HG02678 (cell line): ENCODE results near the gene S100A9.

ENCODE experiments used
- ATAC-seq: cut with Tn5 transposase; IDR thresholded peaks from one replicate; pipeline ENCODE4 v1.9.1; 2021; ENCODE audit warnings: mild to moderate bottlenecking, moderate library complexity; ENCODE audit not compliant: unreplicated experiment

The S100A9 gene

DNA sequence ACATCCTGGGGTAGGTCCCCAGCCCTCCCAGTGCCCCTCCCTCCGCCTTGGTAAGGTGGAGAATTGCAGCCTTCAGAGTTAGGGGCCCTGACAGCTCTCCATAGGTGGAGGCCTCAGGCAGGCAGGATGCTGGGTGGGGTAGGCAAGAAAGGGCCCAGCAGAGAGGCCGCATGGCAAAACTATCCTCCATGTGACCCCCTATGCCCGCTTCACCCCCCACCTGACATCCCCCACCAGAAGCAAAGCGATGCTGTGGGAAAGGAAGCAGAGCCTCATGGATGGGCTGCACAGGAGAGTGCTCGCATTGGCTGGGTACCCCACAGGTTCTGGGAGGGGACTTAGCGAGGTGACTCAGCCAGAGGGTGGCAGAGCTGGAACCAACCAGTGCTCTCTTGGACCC lies 1.6 kb downstream of the S100A9 start:
- ATAC-seq, result no peak

DNA sequence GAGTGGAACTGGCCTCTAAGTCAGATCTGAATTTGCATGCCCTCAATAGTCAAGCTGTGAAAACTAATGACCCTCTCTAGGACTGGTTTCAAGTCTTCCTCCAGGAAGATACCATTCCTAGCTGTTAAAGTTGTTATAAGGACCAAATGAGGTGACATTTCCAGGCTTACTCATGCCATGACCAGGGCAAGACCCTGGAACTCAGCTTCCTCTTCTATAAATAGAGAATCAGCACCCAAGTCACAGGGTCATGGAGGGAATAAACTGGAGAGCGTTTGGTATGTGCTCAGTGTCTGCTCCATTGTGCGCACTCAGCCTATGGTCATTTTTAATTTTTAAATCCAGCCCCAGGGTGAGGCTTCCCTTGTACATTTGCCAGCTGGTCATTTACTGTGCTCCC lies 2.5 kb downstream of the S100A9 start:
- ATAC-seq, result no peak

DNA sequence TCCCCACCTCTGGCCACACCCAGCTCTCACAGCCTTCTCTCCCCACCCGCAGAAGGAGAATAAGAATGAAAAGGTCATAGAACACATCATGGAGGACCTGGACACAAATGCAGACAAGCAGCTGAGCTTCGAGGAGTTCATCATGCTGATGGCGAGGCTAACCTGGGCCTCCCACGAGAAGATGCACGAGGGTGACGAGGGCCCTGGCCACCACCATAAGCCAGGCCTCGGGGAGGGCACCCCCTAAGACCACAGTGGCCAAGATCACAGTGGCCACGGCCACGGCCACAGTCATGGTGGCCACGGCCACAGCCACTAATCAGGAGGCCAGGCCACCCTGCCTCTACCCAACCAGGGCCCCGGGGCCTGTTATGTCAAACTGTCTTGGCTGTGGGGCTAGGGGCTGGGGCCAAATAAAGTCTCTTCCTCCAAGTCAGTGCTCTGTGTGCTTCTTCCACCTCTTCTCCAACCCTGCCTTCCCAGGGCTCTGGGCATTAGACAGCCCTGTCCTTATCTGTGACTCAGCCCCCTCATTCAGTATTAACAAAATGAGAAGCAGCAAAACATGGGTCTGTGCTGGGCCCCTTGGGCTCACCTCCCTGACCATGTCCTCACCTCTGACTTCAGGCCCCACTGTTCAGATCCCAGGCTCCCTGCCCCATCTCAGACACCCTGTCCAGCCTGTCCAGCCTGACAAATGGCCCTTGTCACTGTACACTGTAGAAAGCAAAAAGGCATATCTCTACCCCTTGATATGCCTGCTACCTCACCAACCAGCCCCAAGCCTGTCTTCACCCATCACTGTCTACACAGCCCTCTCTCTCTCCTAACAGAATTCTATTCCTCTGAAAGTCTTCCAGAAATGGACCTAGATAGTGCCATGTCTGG lies 3.2 kb downstream of the S100A9 start:
- no peak for ATAC-seq

DNA sequence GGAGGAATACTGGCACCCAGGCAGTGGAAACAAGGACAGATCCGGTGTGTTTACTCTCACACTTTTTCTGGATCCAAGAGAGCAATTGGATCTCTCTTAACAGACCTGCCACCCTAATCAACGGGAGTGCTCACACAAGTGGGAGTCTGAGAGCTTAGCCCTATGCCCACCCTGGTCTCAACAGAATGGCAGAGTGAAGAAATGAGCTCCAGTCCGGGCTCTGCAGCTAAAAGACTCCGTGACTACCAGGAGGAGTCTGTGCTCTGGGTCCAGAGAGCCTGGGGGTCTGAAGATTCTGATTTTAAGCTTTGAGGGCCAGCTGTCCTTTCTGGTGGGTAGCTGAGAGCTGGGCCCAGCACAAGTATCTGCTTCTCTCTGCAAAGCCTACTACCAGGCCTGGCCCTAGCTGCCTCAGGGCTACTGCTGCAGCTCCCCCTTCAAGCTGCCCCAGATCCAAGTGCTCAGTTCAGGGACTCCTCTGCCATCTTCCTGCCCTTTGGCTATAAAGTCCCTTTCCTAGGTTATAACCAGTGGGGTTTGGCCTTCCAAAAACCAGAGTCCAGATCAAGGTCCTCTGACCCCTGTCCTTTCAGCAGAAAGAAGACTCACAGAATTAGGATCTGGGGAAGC lies 3.9 kb downstream of the S100A9 start:
- ATAC-seq, result no peak

DNA sequence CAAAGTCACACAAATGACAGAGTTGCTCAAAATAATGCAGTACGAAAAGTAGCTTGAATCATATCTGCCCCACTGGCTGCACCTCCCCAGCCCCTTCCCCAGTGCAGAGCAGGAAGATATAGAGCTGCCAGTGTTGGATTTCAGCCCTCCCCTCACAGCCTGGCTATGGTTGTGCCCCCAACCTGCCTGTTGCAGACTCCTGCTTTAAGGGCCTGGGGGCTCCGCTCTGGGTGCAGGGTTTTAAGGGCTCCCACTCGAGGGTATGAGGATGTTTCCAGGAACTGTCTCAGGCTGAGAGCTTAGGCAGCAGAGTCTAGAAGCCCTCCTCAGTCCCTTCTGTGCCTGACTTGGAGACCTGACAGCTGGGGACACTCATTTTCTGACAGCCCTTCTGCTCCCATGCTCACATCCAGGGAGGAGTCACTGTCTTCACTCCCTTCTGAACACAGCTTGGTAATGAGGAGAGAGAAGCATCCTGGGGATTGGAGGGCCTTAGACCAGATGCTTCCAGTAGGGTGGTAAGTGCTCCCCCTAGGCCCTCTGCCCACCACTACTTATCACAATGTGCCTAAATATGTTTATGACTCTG lies 4.6 kb downstream of the S100A9 start:
- no peak for ATAC-seq

DNA sequence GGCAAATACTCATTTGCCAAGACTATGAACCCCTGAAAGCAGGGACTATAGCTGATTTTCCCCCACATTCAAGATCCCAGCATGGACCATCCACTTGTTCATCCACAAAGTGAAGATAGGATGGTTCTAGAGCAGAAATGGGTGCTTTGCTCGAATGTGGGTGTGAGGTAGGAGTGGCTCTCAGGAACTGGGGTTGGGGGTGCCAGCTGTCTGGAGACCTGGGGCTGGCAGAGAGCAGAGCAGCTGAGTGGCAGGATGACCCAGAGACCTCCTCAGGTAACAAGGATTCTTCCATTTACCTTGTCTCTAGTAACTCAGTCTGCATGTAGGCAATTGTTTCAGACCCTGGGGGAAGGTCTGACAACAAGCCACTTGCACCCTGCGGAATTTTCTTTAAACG lies 6.0 kb downstream of the S100A9 start:
- no peak for ATAC-seq

DNA sequence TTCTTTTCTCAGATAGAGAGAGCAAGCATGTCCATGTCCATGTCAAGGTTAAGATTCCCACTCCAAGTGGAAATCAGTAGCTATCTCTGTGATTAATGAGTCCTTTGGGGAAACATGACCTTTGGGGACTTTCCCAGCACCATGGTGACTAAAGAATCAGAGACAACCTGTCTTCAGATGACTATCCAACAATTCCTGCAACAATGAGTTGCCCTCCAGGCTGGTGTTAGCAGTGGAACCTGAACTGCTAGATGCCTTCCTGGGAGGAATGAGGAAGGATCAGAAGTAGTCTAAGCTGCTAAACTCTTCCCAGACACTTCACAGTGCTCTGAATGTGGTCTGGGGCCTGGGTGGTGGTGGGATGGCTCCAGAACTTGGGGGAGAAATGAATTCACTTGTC lies 6.5 kb downstream of the S100A9 start:
- no peak for ATAC-seq

DNA sequence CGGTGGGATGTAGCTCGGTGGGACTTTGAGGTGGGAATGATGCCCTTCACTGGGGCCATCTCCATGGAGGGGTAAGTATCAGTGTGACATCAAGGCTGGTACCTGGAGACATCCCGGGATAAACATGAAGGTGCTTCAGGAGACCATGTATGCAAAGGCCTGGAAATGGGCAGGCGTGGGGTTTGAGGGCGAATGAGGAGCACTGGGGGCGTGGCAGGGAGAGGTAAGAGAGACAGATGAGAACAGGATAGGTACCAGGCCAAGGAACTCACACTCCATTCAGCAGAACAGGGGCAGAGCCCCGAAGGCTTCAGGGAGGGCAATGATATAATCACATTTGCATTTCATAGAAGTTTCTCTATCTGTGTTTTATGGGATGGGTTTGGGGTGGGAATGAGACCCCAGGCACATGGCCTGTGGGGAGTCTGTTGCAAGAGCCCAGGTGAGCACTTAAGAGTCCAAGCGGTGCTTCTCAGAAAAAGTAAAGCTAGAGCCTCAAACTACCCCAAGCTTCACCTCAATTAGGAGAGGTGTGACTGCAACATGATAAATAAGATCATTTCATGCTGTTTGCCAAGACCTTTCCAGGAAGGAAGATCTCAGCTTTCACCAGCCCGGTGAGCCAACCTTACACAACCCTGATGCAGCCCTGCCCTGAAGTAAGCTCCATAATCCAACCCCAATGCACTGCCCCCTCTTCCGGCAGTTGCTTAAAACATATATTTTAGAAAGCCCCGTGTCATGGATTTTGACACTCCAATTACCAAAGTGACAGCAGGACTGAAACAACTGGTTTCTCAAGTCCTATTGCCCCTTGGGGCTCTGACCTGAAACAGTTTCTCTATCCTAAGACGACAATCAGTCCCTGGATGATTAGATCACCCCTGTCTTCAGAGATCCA lies 7.4 kb downstream of the S100A9 start:
- ATAC-seq, result no peak

DNA sequence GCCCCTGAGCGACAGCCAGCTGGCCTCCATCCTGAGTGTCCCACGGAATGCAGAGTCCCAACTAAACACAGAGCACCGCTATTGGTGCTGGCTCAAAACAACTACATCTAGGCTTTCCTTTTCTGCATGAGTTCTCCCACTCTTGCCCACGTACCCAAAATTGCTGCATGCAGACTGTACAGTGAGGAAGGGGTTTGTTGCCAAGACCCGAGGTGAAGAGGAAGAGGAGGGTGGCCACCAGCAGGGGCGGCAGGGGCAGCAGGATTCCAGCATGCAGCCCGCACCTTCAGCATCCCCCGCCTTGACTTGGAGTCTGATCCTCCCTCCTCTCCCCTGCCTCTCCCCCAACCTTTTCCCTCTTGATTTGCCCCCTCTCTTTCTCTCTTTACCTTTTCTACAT lies 8.0 kb downstream of the S100A9 start:
- no peak for ATAC-seq

DNA sequence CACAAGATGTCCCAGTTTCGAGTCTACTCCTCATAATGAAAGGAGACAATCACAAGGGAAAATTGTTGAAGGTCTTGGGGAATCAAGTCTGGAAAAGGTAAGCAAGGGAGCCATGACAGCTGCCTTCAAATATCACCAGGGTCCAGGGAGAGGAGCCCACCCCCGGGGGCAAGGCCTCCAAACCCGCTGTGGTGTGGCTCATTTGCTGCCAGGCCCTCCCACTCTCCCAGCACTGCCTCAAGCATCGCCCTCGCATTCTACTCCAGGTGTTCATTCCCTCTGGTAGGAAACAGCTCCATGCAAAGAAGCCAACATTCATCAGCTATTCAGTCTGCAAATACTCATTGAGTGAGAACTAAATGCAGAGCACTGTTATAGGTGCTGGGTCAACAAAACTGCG lies 8.6 kb downstream of the S100A9 start:
- ATAC-seq, result no peak

DNA sequence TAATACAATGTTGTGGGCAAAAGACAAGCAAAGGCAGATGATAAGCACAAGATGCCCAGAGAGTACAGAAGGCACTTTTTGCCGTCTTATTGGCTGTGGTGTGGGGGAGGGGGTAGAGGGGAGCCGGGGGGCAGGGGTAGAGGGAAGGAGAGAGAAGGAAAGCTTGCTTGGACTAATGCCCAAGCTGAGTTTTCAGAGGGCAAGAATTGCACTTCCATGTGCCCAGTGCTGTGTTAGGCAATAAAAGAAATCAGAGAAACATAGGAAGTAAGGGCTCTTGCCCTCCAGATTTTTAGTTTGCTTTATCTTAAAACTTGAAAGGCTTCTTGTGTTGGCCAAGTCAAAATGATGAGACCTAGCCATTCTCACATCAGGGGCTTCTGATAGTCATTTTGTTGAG lies 9.4 kb downstream of the S100A9 start:
- no peak for ATAC-seq

DNA sequence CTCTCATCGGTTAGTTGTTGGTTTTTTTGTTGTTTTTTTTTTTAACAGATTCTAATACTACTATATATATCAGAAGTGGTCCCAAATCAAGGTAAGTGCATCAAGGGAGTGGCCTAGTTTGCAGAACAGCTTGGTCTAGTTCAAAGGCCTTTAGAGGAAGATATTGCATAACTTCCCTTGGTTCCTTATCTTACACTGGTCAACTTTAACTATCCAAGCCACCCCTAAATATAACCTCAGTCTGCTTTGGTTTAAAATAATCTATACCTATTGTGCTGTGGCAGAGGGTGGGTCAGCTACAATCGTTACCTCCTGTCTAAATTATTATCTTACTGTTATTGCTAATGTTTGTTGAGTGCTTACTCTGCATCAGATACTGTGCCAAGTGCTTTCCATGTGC lies 10.8 kb downstream of the S100A9 start:
- ATAC-seq, result no peak

DNA sequence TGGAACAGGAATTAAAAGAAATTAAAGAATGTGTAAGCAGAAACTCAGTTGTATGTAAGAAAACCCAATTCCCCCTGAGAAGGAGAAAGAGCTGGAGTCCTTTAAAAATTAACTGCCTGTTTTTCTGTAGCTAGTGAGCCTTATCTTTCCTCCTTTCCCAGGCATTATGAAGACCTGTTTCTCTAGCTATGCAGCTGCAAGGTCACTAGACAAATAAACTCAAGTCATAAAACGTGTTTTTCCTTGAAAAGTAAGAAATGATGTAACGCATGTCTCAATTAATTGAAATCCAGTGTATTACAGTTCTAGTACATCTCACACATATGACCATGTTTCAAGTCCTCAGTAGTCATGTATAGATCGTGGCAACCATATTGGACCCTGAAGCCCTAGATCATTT lies 12.5 kb downstream of the S100A9 start:
- ATAC-seq, result no peak

DNA sequence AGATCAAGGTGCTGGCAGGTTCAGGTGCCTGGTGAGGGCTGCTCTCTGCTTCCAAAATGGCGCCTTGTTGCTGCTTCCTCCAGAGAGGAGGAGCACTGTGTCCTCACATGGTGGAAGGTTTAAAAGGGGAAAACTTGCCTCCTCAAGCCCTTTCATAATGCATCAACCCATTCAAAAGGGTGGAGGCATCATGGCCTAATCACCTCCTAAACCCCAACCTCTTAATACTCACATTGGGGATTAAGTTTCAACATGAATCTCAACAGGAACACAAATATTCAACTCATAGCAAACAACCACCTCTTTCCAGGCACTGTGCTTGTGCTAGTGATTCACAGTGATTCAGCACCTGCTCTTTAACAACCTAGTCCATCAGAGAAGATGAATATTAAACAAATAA lies 13.6 kb downstream of the S100A9 start:
- no peak for ATAC-seq

DNA sequence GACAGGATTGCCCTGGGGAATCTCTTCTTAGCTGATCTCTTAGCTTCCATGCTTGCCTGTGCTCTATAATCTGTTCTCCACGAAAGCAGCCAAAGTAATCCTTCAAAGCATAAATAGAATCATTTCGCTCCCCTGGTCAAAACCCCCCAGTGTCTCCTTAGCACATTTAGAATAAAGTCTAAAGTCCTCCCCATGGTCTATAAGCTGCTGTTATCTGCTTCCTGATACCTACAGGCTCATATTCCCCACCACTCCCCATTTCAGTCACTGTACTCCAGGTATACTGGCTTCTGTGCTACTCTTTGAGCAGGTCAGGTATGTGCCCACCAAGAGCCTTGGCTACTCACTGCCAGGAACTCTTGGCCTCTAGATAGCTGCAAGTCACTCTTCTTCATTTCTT lies 14.9 kb downstream of the S100A9 start:
- no peak for ATAC-seq

DNA sequence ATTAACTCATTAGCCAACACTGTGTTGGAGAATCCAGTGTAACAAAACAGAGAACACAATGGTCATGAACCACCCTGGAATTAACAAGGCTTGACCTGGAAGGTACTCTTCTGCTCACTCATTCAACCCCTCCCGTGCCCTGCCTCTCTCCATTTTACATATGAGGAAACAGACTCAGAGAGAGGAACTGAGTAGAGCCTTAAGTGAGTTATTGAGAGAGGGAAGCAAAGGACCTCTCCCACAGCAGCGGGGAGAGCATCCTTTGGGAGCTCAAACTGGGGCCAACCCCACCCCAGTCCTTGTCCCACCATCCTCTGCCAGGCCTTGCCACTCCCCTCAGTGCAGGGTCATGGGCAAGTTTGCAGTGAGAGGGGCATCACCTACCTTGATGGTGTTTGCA lies 16.4 kb downstream of the S100A9 start:
- no peak for ATAC-seq

DNA sequence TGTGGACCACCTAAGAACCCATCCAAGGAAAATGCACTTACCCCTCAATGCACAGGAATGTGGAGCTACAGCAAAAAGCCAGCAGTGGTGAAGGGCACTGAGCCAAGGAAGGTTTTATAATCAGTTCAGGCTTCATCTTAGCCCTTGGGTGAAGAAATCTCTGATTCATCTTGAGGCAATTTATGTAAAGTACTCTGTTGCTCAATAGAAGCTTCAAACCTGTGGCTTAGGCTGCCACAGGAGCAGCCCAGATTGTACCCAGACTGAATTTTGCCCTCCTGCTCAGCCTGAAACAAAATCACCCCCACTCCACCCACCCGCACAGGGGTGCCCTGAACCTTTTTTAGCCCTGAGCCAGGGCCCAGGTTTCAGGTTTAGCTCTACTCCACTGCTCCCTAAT lies 17.9 kb downstream of the S100A9 start, which contains the start of gene S100A12:
Gene S100A12, minus strand, starts transcription at position 111 of the 400 bp plus-strand sequence. CDS start 1,029 bp downstream, outside the sequence.
- no peak for ATAC-seq

DNA sequence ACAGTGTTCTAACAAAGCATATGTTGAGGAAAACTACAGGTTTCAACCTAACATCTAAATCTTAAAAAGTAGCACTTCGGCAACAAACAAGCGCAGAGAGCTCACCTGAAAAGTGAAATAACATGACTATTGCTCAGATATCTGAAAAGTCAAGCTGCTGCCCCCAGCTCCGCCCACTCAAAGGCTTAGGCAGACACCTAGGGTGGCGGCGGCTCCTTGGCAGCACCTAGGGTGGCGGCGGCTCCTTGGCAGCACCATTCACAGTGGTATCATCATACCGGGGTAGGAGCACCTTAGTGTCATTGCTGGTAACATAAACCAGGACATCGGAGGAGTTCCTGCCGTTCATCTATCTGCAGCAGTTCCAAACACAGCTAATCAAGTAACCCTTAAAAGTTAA lies 21.9 kb downstream of the S100A9 start:
- ATAC-seq, result no peak

DNA sequence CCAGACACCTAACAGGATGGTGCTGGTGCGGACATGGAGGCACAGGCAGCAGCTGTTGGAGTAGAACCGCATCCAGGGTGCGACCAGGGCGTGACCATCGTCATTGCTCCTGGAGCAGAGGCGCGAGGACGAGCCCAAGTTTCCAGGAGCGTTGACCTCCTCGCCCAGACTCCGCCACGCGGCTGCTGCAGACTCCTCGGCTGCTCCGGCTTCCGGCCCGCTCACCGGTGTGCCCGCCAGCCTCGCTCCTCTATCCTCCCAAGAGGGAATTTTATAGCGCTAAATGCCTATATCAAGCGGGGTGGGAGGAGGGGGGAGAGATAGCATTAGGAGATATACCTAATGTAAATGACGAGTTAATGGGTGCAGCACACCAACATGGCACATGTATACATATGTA lies 23.1 kb downstream of the S100A9 start:
- ATAC-seq, result no peak

DNA sequence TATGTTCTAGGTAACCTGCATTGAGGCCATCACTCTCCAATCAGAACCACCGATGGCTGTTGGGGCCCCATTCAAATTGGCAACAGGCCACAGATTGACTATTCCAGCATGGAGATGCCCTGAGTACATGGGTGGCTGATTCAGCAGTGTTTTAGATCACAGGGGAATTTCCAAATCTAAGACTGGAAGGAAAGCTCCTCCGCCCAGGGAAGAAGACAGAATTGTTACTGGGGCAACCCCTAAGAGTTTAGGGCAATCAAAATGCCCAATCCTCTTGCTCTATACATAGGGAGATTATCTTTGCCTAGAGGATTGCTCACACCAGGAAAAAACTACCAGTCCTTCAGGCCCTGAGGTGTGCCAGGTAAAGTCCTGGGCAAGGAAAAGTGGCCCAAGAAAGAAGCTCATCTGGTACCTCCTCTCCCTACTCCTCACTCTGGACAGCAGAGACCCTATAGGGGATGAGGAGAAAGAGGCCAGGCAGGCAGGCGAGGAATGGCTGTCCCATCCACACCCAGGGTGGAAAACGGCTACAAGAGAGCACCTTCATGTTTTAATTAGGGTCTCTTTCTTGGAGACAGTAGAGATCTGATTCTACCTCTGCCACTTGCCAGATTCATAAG lies 27.4 kb downstream of the S100A9 start:
- ATAC-seq, result no peak

DNA sequence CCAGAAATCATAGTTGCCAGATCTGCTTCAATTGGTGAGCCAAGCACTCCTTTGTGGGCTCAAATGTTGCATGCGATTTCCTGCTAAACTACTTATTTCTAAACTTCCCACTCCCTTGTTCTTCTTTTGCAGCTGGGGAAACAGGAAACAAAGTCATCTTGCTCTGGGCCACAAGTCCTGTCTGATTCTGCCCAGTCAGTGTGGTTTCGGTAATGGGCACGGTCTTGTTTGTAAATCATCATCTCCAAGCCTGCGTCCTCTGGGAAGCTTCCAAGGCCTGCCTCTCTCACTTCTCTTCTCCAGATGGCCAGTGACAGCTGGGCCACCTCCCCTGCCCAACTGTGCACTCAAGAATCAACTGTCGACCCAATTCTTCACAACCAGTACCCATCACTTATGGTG lies 28.8 kb downstream of the S100A9 start:
- no peak for ATAC-seq
